ENCODE measurements around the gene NRXN3. TPM values are rescaled to one million over a fixed set of nuclear protein-coding genes. Genes with fewer than 3 reads are reported as not detected.

Gene NRXN3
- total RNA-seq, 1 experiment from 2014 or later: not detected

DNA sequence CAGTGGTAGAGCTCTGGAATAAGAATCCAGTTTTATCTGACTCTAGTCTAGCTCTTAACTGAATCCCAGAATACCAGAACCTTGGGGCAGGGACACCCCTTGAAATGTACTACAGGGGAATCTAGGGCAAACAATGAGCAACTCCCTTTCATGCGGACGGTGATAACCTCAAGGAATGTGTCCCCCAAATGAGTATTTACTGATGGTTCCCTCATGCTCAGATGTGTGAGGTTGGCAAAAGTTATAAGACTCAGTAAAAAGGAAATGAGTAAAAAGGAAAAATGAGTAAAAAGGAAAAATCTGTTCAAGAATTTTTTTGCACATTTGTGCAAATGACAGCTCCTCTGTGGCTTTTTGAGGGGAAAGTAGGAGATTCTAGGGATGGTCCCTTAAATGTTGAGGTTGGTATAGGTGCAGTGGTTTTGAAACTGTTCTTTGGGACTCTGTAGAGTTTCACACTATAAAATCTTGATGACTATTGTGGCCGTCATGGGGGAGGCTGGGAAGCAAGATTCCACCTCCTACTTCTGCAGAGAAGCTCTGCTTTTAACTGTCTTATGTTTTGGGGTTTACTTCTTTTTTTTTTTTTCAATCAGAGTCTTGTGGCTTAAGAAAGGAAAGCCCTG lies 58.6 kb downstream of the NRXN3 start:
- POLR2A ChIA-PET: no interaction called here
- H3K9me3 ChIP-seq (ENCODE audit: control insufficient read depth in 1 of 2, insufficient read depth in 1 of 2, low read depth in 1 of 2, low read length in 2 of 2): no peaks in the 10 kb centered on the region
- H2AFZ ChIP-seq (ENCODE audit: low read depth, low read length, poor library complexity, severe bottlenecking): no peak overlapping the region
- H4K20me1 ChIP-seq (ENCODE audit: insufficient read depth): no peaks in the 10 kb centered on the region
- H3K4me2 ChIP-seq (ENCODE audit: low read length): no peak overlapping the region
- peaks cover 18% of the 10 kb centered on the region; the same call in 1 of the 2 replicates for H3K27me3 ChIP-seq (ENCODE audit: insufficient read depth, low read length)
- H3K9me2 ChIP-seq (ENCODE audit: insufficient read depth): no peaks in the 10 kb centered on the region
- CTCF ChIA-PET: no interaction called here
- no peak for ATAC-seq
- DNase-seq (ENCODE audit: low read depth, low spot score): no peak
- no peaks in the 10 kb centered on the region for H3K36me3 ChIP-seq (ENCODE audit: control insufficient read depth in 1 of 2, insufficient read depth in 2 of 2, low read length in 2 of 2)
- no TSS peak for BruUV-seq (replicated peaks)
- no peak overlapping the region for H3K27ac ChIP-seq (ENCODE audit: low read depth, low read length)
- H3K4me3 ChIP-seq (replicated peaks in 1 of 2; ENCODE audit: low read depth in 1 of 2, low read length in 2 of 2): no peak overlapping the region
- intact Hi-C loops (cut with micrococcal nuclease): no loop called here
- RAD21 ChIA-PET (ENCODE audit: low non-redundant PET in 1 of 2, low total read pairs in 2 of 2, uncharacterized antibody in 2 of 2, unreplicated experiment in 2 of 2): no interaction called here
- no peak for TF ChIP-seq RAD21 (IDR thresholded peaks at IDR 0.05; ENCODE audit: low read depth)
- TF ChIP-seq SRF (IDR thresholded peaks at IDR 0.05; ENCODE audit: low read depth): no peak
- TF ChIP-seq, protein P1, sequence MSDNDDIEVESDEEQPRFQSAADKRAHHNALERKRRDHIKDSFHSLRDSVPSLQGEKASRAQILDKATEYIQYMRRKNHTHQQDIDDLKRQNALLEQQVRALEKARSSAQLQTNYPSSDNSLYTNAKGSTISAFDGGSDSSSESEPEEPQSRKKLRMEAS (IDR thresholded peaks at IDR 0.05): no peak
- no peak for TF ChIP-seq ZBTB33 (IDR thresholded peaks at IDR 0.05; ENCODE audit: extremely low read depth, insufficient replicate concordance, low read length)
- TF ChIP-seq ELF1 (IDR thresholded peaks at IDR 0.05; ENCODE audit: borderline replicate concordance, low read depth): no peak
- TF ChIP-seq FOSL1 (IDR thresholded peaks at IDR 0.05; ENCODE audit: low read depth): no peak
- no peak for TF ChIP-seq CEBPB (IDR thresholded peaks at IDR 0.05; ENCODE audit: low read depth)
- TF ChIP-seq CBX3 (IDR thresholded peaks at IDR 0.05; ENCODE audit: low read depth): no peak
- TF ChIP-seq POLR2AphosphoS5 (IDR thresholded peaks at IDR 0.05; ENCODE audit: low read depth, low read length): no peak
- no peak for TF ChIP-seq TCF7L2 (IDR thresholded peaks at IDR 0.05; ENCODE audit: borderline replicate concordance, extremely low read depth, insufficient read depth, insufficient read length)
- TF ChIP-seq CTCF (IDR thresholded peaks at IDR 0.05 in 2 of 3, conservative IDR thresholded peaks at IDR 0.05 in 1 of 3; ENCODE audit: borderline replicate concordance in 1 of 3, insufficient read depth in 1 of 3, low read depth in 2 of 3, low read length in 2 of 3): no peak
- TF ChIP-seq YY1 (IDR thresholded peaks at IDR 0.05; ENCODE audit: extremely low read depth, insufficient replicate concordance, low read depth, low read length): no peak
- no peak for TF ChIP-seq SIN3A (IDR thresholded peaks at IDR 0.05; ENCODE audit: low read depth)
- TF ChIP-seq SP1 (IDR thresholded peaks at IDR 0.05; ENCODE audit: low read depth): no peak
- TF ChIP-seq EZH2phosphoT487 (IDR thresholded peaks at IDR 0.05; ENCODE audit: borderline replicate concordance): no peak
- TF ChIP-seq EZH2 (IDR thresholded peaks at IDR 0.05): no peak
- no peak overlapping the region for H3K9ac ChIP-seq (ENCODE audit: low read length)
- no peaks in the 10 kb centered on the region for H3K4me1 ChIP-seq (ENCODE audit: control insufficient read depth in 1 of 2, insufficient read depth in 2 of 2, low read length in 2 of 2)
- no peaks in the 10 kb centered on the region for H3K79me2 ChIP-seq (ENCODE audit: insufficient read depth, low read length)

Measured in HCT116 (cell line).